ENCODE results near the gene WRNIP1. TPM values are rescaled to one million over a fixed set of nuclear protein-coding genes. Genes with fewer than 3 reads are reported as not detected.

Gene WRNIP1
- total and polyA plus RNA-seq, 2 of the 8 experiments (the other 6 are each of a cell fraction or from before 2014, with no cell fraction given) = 38.2 to 39.2 TPM

GRCh38 chr6:2823104-2823850, 58.1 kb downstream of the WRNIP1 start (continued):
- TF ChIP-seq KDM4A (IDR thresholded peaks at IDR 0.05; ENCODE audit: low read depth, low read length, severe bottlenecking) (no peak), POLR2A (IDR thresholded peaks at IDR 0.05; ENCODE audit: control extremely low read depth in 1 of 2, low read depth in 2 of 2, low read length in 2 of 2) (no peak)

Data from H1 (cell line).